Measurements from ENCODE around the gene SPEF1. TPM values are rescaled to one million over a fixed set of nuclear protein-coding genes. Genes with fewer than 3 reads are reported as not detected.

SPEF1 gene, protein sequence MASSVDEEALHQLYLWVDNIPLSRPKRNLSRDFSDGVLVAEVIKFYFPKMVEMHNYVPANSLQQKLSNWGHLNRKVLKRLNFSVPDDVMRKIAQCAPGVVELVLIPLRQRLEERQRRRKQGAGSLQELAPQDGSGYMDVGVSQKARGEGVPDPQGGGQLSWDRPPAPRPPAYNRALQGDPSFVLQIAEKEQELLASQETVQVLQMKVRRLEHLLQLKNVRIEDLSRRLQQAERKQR
- total RNA-seq, result 0.15 and 0.17 TPM in 2 replicates

DNA sequence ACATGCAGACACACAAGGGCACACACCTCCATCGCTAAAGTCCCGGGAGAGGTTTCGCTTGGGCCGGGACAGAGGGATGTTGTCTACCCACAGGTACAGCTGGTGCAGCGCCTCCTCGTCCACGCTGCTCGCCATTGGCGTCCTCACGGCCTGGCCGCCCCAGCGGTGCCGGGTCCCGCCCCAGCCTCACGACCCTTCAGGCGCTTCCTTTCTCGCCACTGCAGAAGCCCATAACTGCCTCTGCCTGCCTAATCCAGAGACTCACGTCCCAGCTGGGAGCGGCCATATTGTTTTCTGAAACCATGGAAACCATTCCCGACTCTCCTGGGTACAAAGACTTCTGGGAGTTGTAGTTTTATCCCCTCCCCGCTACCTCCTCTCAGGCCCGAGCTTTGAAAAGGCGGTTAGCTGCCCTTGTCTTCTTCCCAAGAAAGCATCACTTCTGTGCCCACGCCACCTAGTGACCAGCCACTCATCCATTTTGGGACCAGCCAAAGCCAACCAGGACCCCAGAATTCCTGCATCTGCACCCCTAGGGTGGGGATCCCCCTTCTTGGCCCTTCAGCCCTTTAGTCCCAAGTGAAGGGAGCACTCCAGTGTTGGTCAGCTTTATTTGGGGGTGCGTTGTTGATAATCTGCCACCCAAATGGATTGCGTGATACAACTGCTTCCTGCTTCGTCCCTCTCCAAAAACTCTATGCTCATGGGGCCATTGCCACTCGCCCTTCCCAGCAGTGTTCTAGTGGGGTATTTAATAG lies at the start of gene SPEF1:
SPEF1 (minus strand) TSS at position 296 of the 758 bp plus-strand sequence; CDS start at position 135, 161 bp downstream.

DNA sequence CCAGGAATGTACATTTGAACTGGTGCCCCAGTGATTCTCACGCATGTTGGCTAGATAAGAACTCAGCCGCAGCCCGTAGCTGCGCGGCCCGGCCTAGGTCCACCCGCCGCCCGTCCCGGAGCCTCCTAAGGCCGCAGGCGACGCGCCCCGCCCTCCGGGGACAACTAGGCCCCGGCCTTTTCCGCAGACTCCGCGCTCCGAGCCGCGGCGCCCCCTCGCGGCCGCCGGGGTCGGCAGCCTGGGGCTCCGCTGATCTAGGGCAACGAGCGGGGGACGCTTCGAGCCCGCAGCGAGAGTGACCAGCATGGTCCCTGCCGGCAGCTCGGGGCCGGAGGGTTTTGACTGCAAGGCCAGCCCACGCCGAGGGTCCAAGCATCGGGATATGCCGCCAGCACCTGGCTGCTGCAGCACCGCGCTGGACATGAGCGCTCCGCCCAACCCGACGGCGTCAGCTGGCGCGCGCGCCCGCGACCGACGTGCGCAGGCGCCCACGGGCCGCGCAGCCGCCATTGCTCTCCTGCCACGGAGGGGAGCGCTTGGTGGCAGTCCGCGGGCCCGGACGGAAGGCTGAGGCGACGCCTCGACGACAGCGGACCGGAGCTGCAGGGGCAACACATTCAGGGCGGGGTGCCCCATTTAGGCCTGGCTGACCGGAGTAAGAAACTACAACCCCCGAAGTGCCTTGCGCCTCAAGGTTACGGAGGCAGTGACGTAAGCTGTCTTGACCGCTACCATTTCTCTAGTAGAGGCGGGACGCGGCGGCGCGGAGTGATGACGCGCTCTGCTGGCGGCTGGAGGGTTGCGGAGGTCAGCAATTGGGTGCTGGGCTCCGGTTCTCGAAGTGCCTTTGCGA lies 39.0 kb upstream of the SPEF1 start, which contains the start of gene AP5S1:
AP5S1 (plus strand) TSS at position 500 of the 853 bp plus-strand sequence. CDS start 1,571 bp downstream, outside the sequence.

DNA sequence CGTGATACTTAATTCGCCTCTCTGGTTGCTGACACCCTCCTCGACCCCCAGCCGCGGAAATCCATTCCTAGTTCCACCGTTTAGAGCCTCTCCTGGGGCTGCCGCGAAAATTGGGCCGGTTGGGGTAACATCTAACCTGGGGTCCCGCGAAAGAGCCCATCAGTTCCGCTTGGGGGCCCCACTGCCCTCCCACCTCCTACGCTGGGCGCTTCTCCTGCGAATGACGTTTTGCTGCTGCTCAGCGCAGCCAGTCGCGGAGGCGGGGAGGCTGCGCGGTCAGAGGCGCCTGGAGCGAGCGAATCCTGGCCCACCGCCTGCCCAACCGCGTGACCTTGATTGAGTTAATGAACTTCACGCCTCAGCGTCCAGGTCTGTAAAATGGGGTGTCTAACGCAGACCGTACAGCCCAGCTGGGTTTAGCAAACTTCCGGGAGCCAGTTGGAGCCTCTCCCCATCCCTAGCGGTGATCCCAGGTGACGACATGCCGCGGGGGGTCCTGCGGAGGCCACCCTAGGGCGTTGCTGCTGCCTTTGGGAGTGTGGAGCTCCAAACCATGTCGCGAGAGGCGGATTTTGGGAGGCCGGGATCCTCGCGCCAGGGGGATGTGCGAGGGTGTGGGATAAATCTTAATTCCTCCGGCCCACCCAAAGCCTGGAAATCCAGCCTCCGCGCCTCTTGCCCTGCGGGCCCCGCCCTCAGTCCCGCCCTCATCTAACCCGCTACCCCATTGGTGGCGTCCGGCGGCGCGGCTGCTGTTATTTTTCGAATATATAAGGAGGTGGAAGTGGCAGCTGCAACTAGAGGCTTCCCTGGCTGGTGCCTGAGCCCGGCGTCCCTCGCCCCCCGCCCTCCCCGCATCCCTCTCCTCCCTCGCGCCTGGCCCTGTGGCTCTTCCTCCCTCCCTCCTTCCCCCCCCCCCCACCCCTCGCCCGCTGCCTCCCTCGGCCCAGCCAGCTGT lies 14.5 kb upstream of the SPEF1 start, which contains the start of gene CDC25B:
CDC25B (plus strand) TSS at position 800 of the 958 bp plus-strand sequence. CDS start 222 bp downstream, outside the sequence.

DNA sequence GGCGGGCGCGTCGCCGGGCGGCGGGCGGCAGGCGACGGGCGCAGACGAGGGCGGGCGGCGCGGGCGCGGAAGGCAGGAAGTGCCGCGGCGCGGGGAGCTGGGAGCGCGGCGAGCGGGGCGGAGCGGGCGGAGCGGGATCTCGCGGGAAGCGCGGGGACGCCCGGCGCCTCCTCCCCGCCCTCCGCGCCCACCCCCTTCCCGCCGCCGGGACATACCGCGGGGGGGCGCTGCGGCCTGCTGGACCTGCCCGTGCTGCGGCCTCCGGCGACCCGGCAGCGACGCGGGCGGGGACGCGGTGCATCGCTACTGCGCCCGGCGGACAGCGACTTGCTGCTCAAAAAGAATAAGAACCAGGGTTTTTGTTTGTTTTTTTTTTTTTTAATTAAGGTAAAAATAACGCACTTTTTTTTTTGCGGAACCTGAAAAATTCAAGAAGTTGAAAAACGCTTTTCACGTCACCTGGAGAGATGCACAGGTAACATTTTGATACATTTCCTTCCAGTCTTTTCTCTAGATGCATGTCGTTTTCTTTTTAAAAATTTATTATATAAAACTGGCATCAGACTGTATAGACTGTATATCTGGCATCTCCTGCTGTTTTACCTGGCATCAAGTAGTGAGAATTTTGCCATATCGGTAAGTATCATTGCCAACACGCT lies 5.5 kb upstream of the SPEF1 start, which contains the start of gene CENPB:
CENPB (minus strand) TSS at position 76 of the 659 bp plus-strand sequence. CDS start 257 bp downstream, outside the sequence.

DNA sequence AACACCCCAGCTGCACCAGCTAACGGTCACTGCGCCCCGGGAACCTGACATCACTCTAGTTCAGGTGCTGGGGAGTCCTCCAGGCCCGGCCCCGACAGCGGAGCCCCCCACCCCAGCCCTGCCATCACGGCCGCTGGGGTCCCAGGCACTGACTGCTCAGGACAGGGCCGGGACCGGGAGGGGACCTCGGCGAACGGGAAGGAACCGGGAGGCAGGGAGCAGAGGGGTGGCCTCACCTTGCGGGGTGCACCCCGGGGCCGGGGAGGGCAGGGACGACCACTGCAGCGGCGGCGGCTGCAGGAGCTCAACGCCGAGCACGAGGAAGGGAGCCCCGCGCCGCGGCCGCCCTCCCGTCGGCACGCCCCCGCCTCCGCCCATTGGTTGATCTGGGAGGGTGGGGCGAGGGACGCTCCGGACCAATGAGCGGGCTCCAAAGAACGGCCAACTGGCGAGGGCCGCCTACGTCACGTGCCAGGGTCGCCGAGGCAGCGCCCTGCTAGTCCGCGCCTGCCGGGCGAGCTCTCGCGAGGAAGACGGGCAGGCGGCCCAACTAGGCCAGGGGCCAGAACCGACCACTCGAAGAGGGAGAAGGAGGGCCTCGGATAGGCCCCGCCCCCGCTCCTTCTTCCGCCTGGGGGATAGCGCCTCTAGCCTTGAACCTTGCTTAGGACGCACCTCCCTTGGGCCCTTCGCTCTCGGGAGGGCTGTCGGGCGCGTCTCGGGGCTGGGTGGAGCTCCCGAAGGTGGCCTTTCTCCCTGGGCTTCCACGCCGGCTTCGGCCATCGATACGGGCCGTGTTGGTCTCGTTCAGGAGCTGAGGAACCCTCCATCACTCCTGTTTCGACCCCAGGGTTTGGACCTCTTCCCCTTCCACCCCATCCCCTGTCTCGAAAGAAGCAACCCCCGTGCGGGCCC lies 13.6 kb downstream of the SPEF1 start, which contains the start of gene ADISSP:
ADISSP (minus strand) TSS at position 327 of the 915 bp plus-strand sequence. CDS start 7,653 bp downstream, outside the sequence.

DNA sequence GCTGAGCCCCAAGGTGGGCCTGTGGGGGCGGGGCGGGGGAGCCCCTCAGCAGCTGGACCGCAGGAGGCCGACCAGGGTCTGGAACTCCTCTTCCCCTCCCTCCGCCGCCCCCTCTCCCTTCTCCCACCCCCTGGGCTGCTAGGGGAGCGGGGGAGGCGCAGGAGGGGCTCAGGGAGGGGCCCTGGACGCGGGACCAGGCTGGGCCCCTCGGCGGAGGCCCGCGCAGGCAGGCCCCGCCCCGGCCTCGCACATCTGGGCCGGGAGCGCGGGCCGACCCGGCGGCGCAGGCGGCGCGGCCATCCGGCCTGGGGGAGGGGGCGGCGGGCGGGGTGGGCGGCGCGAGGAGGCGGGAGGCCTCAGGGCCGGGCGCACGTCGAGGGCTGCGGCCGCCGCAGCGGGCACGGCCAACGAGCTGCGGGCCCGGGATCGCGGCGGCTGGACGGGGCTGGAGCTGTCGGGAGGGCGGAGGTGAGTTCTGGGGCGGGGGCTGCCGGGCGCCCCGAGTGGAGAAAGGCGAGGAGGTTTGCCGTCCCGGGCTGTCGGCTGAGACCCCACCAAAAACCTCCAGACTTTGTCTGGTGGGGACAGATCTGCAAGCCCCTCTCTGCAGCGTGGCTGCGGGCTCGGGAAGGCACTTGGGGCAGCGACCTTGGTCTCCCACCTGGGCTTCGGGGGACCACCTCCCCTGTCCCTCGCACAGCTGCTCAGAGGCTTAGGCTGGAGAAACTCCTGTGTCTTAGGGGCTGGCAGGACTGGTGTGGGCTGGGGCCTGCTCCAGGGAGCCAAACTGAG lies 48.7 kb downstream of the SPEF1 start, which contains the start of gene HSPA12B:
HSPA12B (plus strand) TSS at position 359 of the 792 bp plus-strand sequence. CDS start 5,990 bp downstream, outside the sequence.

Other genes with a start within 250 kb of the SPEF1 start
- gene GFRA4, start 118.0 kb downstream of the SPEF1 start, total RNA-seq, result not detected in 2 replicates
- gene ADAM33, start 99.4 kb downstream of the SPEF1 start, total RNA-seq, result 14.7 and 15.3 TPM in 2 replicates
- not detected in 2 replicates for gene SIGLEC1, start 68.8 kb downstream of the SPEF1 start, total RNA-seq
- 0.45 and 0.50 TPM in 2 replicates for gene HSPA12B, start 48.8 kb downstream of the SPEF1 start, total RNA-seq
- gene ADISSP, start 13.7 kb downstream of the SPEF1 start, total RNA-seq, result 70.6 and 77.5 TPM in 2 replicates
- gene CENPB, start 5.3 kb upstream of the SPEF1 start, total RNA-seq, result 87.7 and 89.1 TPM in 2 replicates
- gene CDC25B, start 14.9 kb upstream of the SPEF1 start, total RNA-seq, result 98.1 and 117 TPM in 2 replicates
- gene AP5S1, start 39.1 kb upstream of the SPEF1 start, total RNA-seq, result 18.9 and 19.7 TPM in 2 replicates
- 19.6 and 19.7 TPM in 2 replicates for gene MAVS, start 65.4 kb upstream of the SPEF1 start, total RNA-seq
- 29.9 and 33.3 TPM in 2 replicates for gene PANK2, start 107.9 kb upstream of the SPEF1 start, total RNA-seq
- gene RNF24, start 234.1 kb upstream of the SPEF1 start, total RNA-seq, result 10.6 and 13.3 TPM in 2 replicates

Measured in bronchus fibroblast of lung (primary cell).